ENCODE results near the gene DENND4B. TPM values are rescaled to one million over a fixed set of nuclear protein-coding genes. Genes with fewer than 3 reads are reported as not detected.

The DENND4B gene
- total RNA-seq, 1 donor from 2014 or later, result 133 TPM

GRCh38 chr1:153963850-153964331 is 17.4 kb upstream of the DENND4B start:
- Mint-ChIP-seq H3K36me3 (ENCODE audit: low read depth) (peaks cover 18% of the 10 kb centered on the region), H3K9me3 (peaks cover 3% of the 10 kb centered on the region), H3K27ac (peak overlapping the region; percentile 85), H3K4me3 (peak overlapping the region; percentile 85), H3K27me3 (ENCODE audit: insufficient read depth) (no peaks in the 10 kb centered on the region), H3K4me1 (ENCODE audit: low read depth) (peaks cover 68% of the 10 kb centered on the region)
- intact Hi-C loops (cut with micrococcal nuclease), result loop anchor here (1.0 to 10.0 kb wide), 7 partner anchors 13 to 419 kb away; partner anchors contain the start of genes DENND4B, JTB, RPS27 and S100A3
- DNase-seq (ENCODE audit: low spot score), result no peak

- intact Hi-C loops (cut with micrococcal nuclease), result loop anchor here (1.0 to 10.0 kb wide), 7 partner anchors 14 to 418 kb away; partner anchors contain the start of genes DENND4B, JTB, RPS27 and S100A3
- peak; percentile 94 for DNase-seq (ENCODE audit: low spot score)
- H3K4me1 Mint-ChIP-seq (ENCODE audit: low read depth), result peaks cover 68% of the 10 kb centered on the region
- H3K27ac Mint-ChIP-seq, result peak within 1 kb of the TSS; percentile 85
- peak within 1 kb of the TSS; percentile 85 for H3K4me3 Mint-ChIP-seq
- peaks cover 3% of the 10 kb centered on the region for H3K9me3 Mint-ChIP-seq
- no peaks in the 10 kb centered on the region for H3K27me3 Mint-ChIP-seq (ENCODE audit: insufficient read depth)
- peaks cover 21% of the 10 kb centered on the region for H3K36me3 Mint-ChIP-seq (ENCODE audit: low read depth)
These were observed 16.7 kb upstream of the DENND4B start, which contains the start of gene SLC39A1 for GRCh38 chr1:153963030-153963849. Gene SLC39A1 (minus strand): TSS chr1:153963537. CDS start chr1:153962715, 822 bp downstream.

GRCh38 chr1:153962088-153963029 is 15.8 kb upstream of the DENND4B start:
- Mint-ChIP-seq H3K9me3 (peaks cover 3% of the 10 kb centered on the region), H3K27ac (peak overlapping the region; percentile 85), H3K36me3 (ENCODE audit: low read depth) (peaks cover 21% of the 10 kb centered on the region), H3K27me3 (ENCODE audit: insufficient read depth) (no peaks in the 10 kb centered on the region), H3K4me1 (ENCODE audit: low read depth) (peaks cover 60% of the 10 kb centered on the region), H3K4me3 (peak overlapping the region; percentile 85)
- DNase-seq (ENCODE audit: low spot score), result no peak
- intact Hi-C loops (cut with micrococcal nuclease), result loop anchor here (1.0 to 10.0 kb wide), 7 partner anchors 15 to 418 kb away; partner anchors contain the start of genes DENND4B, JTB, RPS27 and S100A3

- H3K27me3 Mint-ChIP-seq (ENCODE audit: insufficient read depth), result no peaks in the 10 kb centered on the region
- peak overlapping the region; percentile 85 for H3K4me3 Mint-ChIP-seq
- intact Hi-C loops (cut with micrococcal nuclease), result loop anchor here (10.0 kb wide), 1 partner anchor 417 kb away; the partner anchor contains the start of genes S100A3, S100A4 and S100A5
- H3K27ac Mint-ChIP-seq, result peak overlapping the region; percentile 36
- no peak for DNase-seq (ENCODE audit: low spot score)
- H3K36me3 Mint-ChIP-seq (ENCODE audit: low read depth), result peaks cover 17% of the 10 kb centered on the region
- peaks cover 3% of the 10 kb centered on the region for H3K9me3 Mint-ChIP-seq
- H3K4me1 Mint-ChIP-seq (ENCODE audit: low read depth), result peaks cover 62% of the 10 kb centered on the region
These were observed 14.9 kb upstream of the DENND4B start for GRCh38 chr1:153961421-153961820.

- H3K36me3 Mint-ChIP-seq (ENCODE audit: low read depth), result peaks cover 13% of the 10 kb centered on the region
- intact Hi-C loops (cut with micrococcal nuclease), result loop anchor here (10.0 kb wide), 1 partner anchor 415 kb away; the partner anchor contains the start of genes S100A3, S100A4 and S100A5
- peaks cover 63% of the 10 kb centered on the region for H3K4me1 Mint-ChIP-seq (ENCODE audit: low read depth)
- no peaks in the 10 kb centered on the region for H3K27me3 Mint-ChIP-seq (ENCODE audit: insufficient read depth)
- DNase-seq (ENCODE audit: low spot score), result no peak
- H3K27ac Mint-ChIP-seq, result no peak overlapping the region
- no peaks in the 10 kb centered on the region for H3K9me3 Mint-ChIP-seq
- peak overlapping the region; percentile 85 for H3K4me3 Mint-ChIP-seq
These were observed 13.7 kb upstream of the DENND4B start for GRCh38 chr1:153960206-153960605.

- H3K27ac Mint-ChIP-seq, result peak overlapping the region; percentile 46
- intact Hi-C loops (cut with micrococcal nuclease), result loop anchor here (2.0 to 5.0 kb wide), 2 partner anchors 232 to 313 kb away; partner anchors contain the start of genes HAX1 and INTS3
- peaks cover 66% of the 10 kb centered on the region for H3K4me1 Mint-ChIP-seq (ENCODE audit: low read depth)
- peak overlapping the region; percentile 97 for H3K4me3 Mint-ChIP-seq
- DNase-seq (ENCODE audit: low spot score), result no peak
- no peaks in the 10 kb centered on the region for H3K9me3 Mint-ChIP-seq
- H3K27me3 Mint-ChIP-seq (ENCODE audit: insufficient read depth), result no peaks in the 10 kb centered on the region
- peaks cover 13% of the 10 kb centered on the region for H3K36me3 Mint-ChIP-seq (ENCODE audit: low read depth)
These were observed 12.9 kb upstream of the DENND4B start for GRCh38 chr1:153959454-153959853.

GRCh38 chr1:153958961-153959260 is 12.4 kb upstream of the DENND4B start:
- peak overlapping the region; percentile 97 for H3K4me3 Mint-ChIP-seq
- peaks cover 18% of the 10 kb centered on the region for H3K36me3 Mint-ChIP-seq (ENCODE audit: low read depth)
- H3K4me1 Mint-ChIP-seq (ENCODE audit: low read depth), result peaks cover 69% of the 10 kb centered on the region
- DNase-seq (ENCODE audit: low spot score), result no peak
- H3K27me3 Mint-ChIP-seq (ENCODE audit: insufficient read depth), result no peaks in the 10 kb centered on the region
- intact Hi-C loops (cut with micrococcal nuclease), result loop anchor here (1.0 to 5.0 kb wide), 9 partner anchors 8 to 314 kb away; partner anchors contain the start of genes CREB3L4, DENND4B, HAX1 and INTS3
- H3K9me3 Mint-ChIP-seq, result no peaks in the 10 kb centered on the region
- H3K27ac Mint-ChIP-seq, result peak overlapping the region; percentile 81

- Mint-ChIP-seq H3K36me3 (ENCODE audit: low read depth) (peaks cover 24% of the 10 kb centered on the region), H3K27ac (peak within 1 kb of the TSS; percentile 81), H3K4me3 (peak within 1 kb of the TSS; percentile 97), H3K27me3 (ENCODE audit: insufficient read depth) (no peaks in the 10 kb centered on the region), H3K4me1 (ENCODE audit: low read depth) (peaks cover 65% of the 10 kb centered on the region), H3K9me3 (no peaks in the 10 kb centered on the region)
- intact Hi-C loops (cut with micrococcal nuclease), result loop anchor here (1.0 to 5.0 kb wide), 9 partner anchors 9 to 314 kb away; partner anchors contain the start of genes CREB3L4, DENND4B, HAX1 and INTS3
- DNase-seq (ENCODE audit: low spot score), result peak; percentile 96
These were observed 11.8 kb upstream of the DENND4B start, which contains the start of gene CRTC2 for GRCh38 chr1:153958111-153958960. Gene CRTC2 (minus strand): TSS chr1:153958612. CDS start chr1:153958497, 115 bp downstream.

- Mint-ChIP-seq H3K27ac (peak overlapping the region; percentile 81), H3K9me3 (no peaks in the 10 kb centered on the region), H3K4me3 (peak overlapping the region; percentile 97), H3K27me3 (ENCODE audit: insufficient read depth) (no peaks in the 10 kb centered on the region), H3K36me3 (ENCODE audit: low read depth) (peaks cover 27% of the 10 kb centered on the region), H3K4me1 (ENCODE audit: low read depth) (peaks cover 60% of the 10 kb centered on the region)
- DNase-seq (ENCODE audit: low spot score), result peak; percentile 46
- intact Hi-C loops (cut with micrococcal nuclease), result loop anchor here (1.0 to 5.0 kb wide), 10 partner anchors 10 to 315 kb away; partner anchors contain the start of genes CREB3L4, DENND4B, HAX1 and INTS3
These were observed 11.2 kb upstream of the DENND4B start for GRCh38 chr1:153957744-153958110.

GRCh38 chr1:153956997-153957715 is 10.6 kb upstream of the DENND4B start:
- Mint-ChIP-seq H3K36me3 (ENCODE audit: low read depth) (peaks cover 29% of the 10 kb centered on the region), H3K27me3 (ENCODE audit: insufficient read depth) (no peaks in the 10 kb centered on the region), H3K4me3 (peak overlapping the region; percentile 97), H3K4me1 (ENCODE audit: low read depth) (peaks cover 55% of the 10 kb centered on the region), H3K27ac (peak overlapping the region; percentile 81), H3K9me3 (no peaks in the 10 kb centered on the region)
- DNase-seq (ENCODE audit: low spot score), result no peak
- intact Hi-C loops (cut with micrococcal nuclease), result loop anchor here (1.0 to 5.0 kb wide), 2 partner anchors 160 to 230 kb away; partner anchors contain the start of gene INTS3

- Mint-ChIP-seq H3K4me1 (ENCODE audit: low read depth) (peaks cover 42% of the 10 kb centered on the region), H3K27me3 (ENCODE audit: insufficient read depth) (no peaks in the 10 kb centered on the region), H3K27ac (no peak overlapping the region), H3K9me3 (no peaks in the 10 kb centered on the region), H3K36me3 (ENCODE audit: low read depth) (peaks cover 42% of the 10 kb centered on the region), H3K4me3 (no peak overlapping the region)
- intact Hi-C loops (cut with micrococcal nuclease), result loop anchor here (5.0 kb wide), 1 partner anchor 228 kb away; the partner anchor contains the start of gene INTS3
- DNase-seq (ENCODE audit: low spot score), result no peak
These were observed 8.3 kb upstream of the DENND4B start for GRCh38 chr1:153954826-153955225.

Measured in activated T-helper 1 cell treated with anti-CD3 and anti-CD28 coated beads, Interleukin-12 subunit alpha, Interleukin-12 subunit beta, Interleukin-2, Interleukin-4 antibody, amounts not matched to agents 30 ng/mL and 10 ng/mL and 1 ng/mL, durations not matched to agents 14 hours and 24 hours and 36 hours (primary cell).